Breast epithelium (tissue), 4 donors: ENCODE data around the gene PDCD1. TPM values are rescaled to one million over a fixed set of nuclear protein-coding genes. Genes with fewer than 3 reads are reported as not detected.

ENCODE experiments used
- DNase-seq, 2 donors: peaks; one replicate each; pipeline ENCODE4 v3.0.0-alpha.2; 2019; ENCODE audit warnings: low spot score in 2 of 2
- H3K27ac ChIP-seq, 2 donors: fragments of 200-600 bp; sonication (generic) in 1 of 2; one replicate each; pipeline ENCODE4 v1.5.1; 2016 to 2019; ENCODE audit warnings: mild to moderate bottlenecking in 1 of 2
- H3K27me3 ChIP-seq, 2 donors: fragments of 200-600 bp; sonication (generic) in 1 of 2; one replicate each; pipeline versions ENCODE4 v1.5.1 to v1.6.0; 2017 to 2019; ENCODE audit warnings: control low read depth in 1 of 2, mild to moderate bottlenecking in 1 of 2
- H3K36me3 ChIP-seq: fragments of 200-600 bp; one replicate; pipeline ENCODE4 v1.5.1; 2019
- H3K4me1 ChIP-seq, 2 donors: fragments of 200-600 bp; sonication (generic); one replicate each; pipeline ENCODE4 v1.5.1; 2016 to 2019; ENCODE audit warnings: control low read depth in 1 of 2
- H3K4me3 ChIP-seq, 3 donors: fragments of 200-600 bp; sonication (generic); 1 replicate in 2 of 3; 2 replicates in 1 of 3; pipeline ENCODE4 v1.5.1; 2016 to 2019; ENCODE audit warnings: mild to moderate bottlenecking in 3 of 3, moderate library complexity in 2 of 3
- H3K9me3 ChIP-seq, 2 donors: fragments of 200-600 bp; sonication (generic) in 1 of 2; one replicate each; pipeline ENCODE4 v1.5.1; 2016 to 2019; ENCODE audit warnings: control low read depth in 1 of 2
- POLR2A ChIP-seq: fragments of 450-650 bp; IDR thresholded peaks from one replicate; pipeline ENCODE4 v1.6.1; 2016; ENCODE audit warnings: antibody characterized with exemption, mild to moderate bottlenecking, moderate library complexity
- POLR2AphosphoS5 ChIP-seq, 3 donors: sonication (generic); formaldehyde crosslinking; IDR thresholded peaks; one replicate each; pipeline ENCODE4 v1.6.1; 2017; ENCODE audit warnings: antibody characterized with exemption in 3 of 3
- intact Hi-C: fragments of 100-400 bp; cut with DNase I; formaldehyde crosslinking; loops from one replicate; pipeline ENCODE4 v1.15.1; 2023; ENCODE audit warnings: low total_unique reads
- total RNA-seq, 3 donors: library from RNA; depleted of rRNA; stranded (reverse); fragments of >200 nt; gene quantifications; one replicate each; pipeline ENCODE4 v1.1.0, GENCODE V29; 2016
- TF ChIP-seq, protein P1 (sequence below), 3 donors: fragments of 450-650 bp; IDR thresholded peaks; one replicate each; pipeline ENCODE4 v1.5.1; 2016 to 2017; ENCODE audit warnings: antibody characterized with exemption in 3 of 3, mild to moderate bottlenecking in 3 of 3, moderate library complexity in 3 of 3

The PDCD1 gene
- total RNA-seq, 3 donors from 2014 or later, result 0.16 to 0.88 (median 0.33) TPM

DNA sequence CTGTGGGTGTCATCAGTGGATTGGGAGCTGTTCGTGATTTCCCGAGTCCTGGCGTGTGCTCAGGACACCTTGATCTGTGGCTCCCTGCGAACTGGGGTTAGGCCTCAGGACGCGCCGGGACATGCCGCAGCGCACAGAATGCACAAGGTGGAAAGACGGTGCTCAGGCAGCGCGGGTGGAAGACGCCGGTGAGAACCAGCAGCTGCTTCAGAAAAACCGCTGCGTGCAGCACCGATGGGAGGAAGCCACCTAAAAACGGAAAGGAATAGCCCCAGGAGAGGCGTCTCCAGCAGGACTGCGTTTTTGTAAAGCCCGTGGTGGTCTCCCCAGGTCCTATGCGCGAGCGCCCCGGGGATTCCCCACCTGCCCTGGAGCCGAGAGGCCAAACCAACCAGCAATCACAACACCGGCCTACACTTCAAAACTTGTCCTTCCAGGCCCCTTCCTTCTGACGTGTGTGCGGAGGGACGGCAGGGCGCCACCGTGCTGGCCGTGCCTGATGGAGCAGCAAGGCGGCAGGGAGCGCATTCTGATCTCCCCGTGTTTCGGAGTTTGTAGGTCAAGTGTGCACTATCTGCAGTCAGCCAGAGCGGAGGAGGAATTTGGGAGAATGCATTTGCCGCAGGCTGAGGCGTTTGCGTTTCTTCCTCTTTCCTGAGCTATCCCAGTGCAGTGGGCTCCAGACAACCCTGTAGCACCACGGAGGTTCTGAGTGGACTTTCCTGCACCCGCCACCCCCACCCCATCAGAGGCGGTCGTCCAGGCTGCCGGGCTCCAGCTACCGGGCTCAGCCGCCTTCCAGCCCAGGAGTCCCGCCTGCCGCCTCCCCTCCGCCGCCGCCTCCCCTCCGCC lies 43.0 kb upstream of the PDCD1 start:
- peak overlapping the region in 1 of 2 donors; percentile 26 for H3K27ac ChIP-seq

DNA sequence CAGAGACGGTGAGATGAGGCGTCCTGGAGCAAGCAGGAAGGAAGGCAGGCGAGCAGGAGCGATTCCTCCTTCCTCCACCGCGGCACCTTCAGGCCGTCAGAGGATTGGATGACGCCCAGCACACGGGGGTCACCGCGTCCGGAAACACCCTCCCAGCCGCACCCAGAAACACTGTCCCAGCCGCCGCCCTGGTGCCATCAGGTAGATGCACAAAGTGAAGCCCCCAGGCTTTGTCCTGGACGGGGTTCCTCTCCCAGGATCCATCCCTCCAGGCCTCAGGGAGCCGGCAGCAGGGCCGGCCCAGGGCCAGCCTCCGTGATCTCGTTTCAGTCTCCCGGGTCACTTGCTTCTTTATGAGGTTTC lies 42.3 kb upstream of the PDCD1 start:
- peaks cover 2 to 10% of the 10 kb centered on the region in 2 donors for H3K4me1 ChIP-seq
- TF ChIP-seq, protein P1, sequence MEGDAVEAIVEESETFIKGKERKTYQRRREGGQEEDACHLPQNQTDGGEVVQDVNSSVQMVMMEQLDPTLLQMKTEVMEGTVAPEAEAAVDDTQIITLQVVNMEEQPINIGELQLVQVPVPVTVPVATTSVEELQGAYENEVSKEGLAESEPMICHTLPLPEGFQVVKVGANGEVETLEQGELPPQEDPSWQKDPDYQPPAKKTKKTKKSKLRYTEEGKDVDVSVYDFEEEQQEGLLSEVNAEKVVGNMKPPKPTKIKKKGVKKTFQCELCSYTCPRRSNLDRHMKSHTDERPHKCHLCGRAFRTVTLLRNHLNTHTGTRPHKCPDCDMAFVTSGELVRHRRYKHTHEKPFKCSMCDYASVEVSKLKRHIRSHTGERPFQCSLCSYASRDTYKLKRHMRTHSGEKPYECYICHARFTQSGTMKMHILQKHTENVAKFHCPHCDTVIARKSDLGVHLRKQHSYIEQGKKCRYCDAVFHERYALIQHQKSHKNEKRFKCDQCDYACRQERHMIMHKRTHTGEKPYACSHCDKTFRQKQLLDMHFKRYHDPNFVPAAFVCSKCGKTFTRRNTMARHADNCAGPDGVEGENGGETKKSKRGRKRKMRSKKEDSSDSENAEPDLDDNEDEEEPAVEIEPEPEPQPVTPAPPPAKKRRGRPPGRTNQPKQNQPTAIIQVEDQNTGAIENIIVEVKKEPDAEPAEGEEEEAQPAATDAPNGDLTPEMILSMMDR (IDR thresholded peaks at IDR 0.05), result no peak
- no peak for TF ChIP-seq POLR2A
- no peak for TF ChIP-seq POLR2AphosphoS5 (IDR thresholded peaks at IDR 0.05)
- H3K27me3 ChIP-seq, result no peaks in the 10 kb centered on the region
- intact Hi-C loops, result no loop called here
- peak overlapping the region in 1 of 3 donors; percentile 53 for H3K4me3 ChIP-seq
- peak overlapping the region in 1 of 2 donors; percentile 26 for H3K27ac ChIP-seq
- DNase-seq, result peak in 1 of 2 donors; percentile 43
- H3K36me3 ChIP-seq, result no peaks in the 10 kb centered on the region
- H3K9me3 ChIP-seq, result no peaks in the 10 kb centered on the region

More for the DNA sequence above, 43.0 kb upstream of the PDCD1 start:
- Histone ChIP-seq H3K36me3 (no peaks in the 10 kb centered on the region), H3K9me3 (no peaks in the 10 kb centered on the region), H3K4me1 (peaks cover 0 to 8% of the 10 kb centered on the region in 2 donors), H3K4me3 (peak overlapping the region in 2 of 3 donors; percentile 46 to 53), H3K27me3 (no peaks in the 10 kb centered on the region)
- DNase-seq, result peak in 1 of 2 donors; percentile 49
- intact Hi-C loops, result no loop called here
- TF ChIP-seq POLR2A (no peak), POLR2AphosphoS5 (IDR thresholded peaks at IDR 0.05) (no peak)
- TF ChIP-seq, protein P1 (IDR thresholded peaks at IDR 0.05), result no peak

DNA sequence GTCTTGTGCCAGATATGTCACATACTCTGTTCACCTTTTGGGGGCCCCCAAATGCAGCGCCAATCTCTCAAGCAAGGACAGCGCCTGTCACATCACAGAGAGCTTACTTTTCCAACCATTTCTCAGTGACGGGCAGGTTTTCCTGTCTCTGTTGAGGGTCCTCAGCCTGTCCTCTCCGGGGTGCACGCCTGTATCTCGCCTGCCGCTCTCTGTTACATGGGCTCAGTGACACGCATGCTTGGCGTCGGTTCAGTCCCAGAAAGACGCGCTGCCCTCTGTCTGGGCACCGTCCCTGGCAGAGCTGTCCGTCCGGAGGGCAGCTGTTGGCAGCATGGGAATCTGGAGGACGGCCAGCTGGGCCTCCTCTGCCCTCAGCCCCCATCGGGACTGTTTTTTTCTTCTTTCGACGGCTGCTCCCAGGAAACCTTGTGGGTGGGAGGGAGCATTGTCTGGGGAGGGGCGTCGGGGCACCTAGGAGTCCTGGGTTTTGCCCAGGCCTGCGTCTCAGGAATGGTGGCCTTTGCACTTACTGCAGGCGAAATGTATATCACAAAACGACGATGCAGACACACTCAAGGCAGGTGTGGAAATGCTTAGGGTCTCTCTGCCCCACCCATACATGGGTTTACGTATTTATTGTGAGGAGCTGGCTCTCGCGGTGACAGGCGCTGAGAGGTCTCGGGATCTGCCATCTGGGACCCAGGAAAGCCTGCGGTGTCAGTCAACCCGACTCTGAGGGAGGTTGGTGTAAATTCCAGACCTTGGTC lies 41.7 kb upstream of the PDCD1 start:
- DNase-seq, result peak in 1 of 2 donors; percentile 48
- TF ChIP-seq POLR2AphosphoS5 (IDR thresholded peaks at IDR 0.05), result no peak
- no peak for TF ChIP-seq POLR2A
- TF ChIP-seq, protein P1 (IDR thresholded peaks at IDR 0.05), result no peak

DNA sequence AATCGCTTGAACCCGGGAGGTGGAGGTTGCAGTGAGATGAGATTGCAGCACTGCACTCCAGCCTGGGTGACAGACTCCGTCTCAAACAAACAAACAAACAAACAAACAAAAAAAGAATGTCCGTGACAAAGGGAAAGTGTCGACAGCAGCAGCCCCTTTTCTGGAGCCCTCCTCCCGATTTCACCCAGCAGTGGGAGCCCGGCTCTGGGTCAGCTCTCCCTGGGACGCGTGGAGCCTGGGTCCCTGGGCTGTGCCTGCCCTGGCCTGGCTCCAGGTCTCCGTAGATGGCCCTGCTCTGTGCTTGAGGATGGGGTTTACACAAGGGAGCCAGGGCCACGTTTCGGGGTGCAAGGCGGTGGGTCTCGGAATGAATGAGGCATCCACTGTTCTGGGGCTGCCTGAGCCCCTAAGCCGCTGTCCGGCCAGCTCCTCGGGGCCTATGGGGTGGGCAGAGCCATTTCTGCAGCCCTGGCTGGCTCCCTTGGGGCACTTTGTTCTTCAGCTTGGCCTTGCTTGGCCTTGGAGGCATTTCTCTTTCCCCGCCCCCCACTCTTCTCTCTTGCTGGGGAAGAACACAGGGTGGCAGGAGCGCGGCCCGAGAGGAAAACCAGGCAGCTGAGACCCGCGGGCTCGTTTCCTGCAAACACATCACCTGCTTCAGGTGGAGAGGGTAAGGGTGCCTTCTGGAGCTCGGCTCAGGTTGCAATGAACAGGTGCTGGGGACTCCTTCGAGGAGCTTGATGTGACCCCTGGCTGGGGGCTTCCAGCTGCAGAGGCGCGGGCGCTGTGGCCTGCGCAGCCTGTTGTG lies 40.0 kb upstream of the PDCD1 start:
- DNase-seq, result peak in 1 of 2 donors; percentile 35
- Histone ChIP-seq H3K36me3 (no peaks in the 10 kb centered on the region), H3K27me3 (no peaks in the 10 kb centered on the region), H3K9me3 (no peaks in the 10 kb centered on the region), H3K4me3 (no peak overlapping the region), H3K27ac (no peak overlapping the region), H3K4me1 (peaks cover 3 to 15% of the 10 kb centered on the region in 2 donors)
- intact Hi-C loops, result no loop called here
- TF ChIP-seq POLR2AphosphoS5 (IDR thresholded peaks at IDR 0.05) (no peak), POLR2A (no peak)
- TF ChIP-seq, protein P1 (IDR thresholded peaks at IDR 0.05), result no peak

More for the DNA sequence above, 41.7 kb upstream of the PDCD1 start:
- Histone ChIP-seq H3K4me1 (peaks cover 3 to 15% of the 10 kb centered on the region in 2 donors), H3K27me3 (no peaks in the 10 kb centered on the region), H3K9me3 (no peaks in the 10 kb centered on the region), H3K27ac (peak overlapping the region in 1 of 2 donors; percentile 26), H3K4me3 (peak overlapping the region in 1 of 3 donors; percentile 53), H3K36me3 (no peaks in the 10 kb centered on the region)
- intact Hi-C loops, result no loop called here
